ENCODE results near the gene RCN1.

GRCh38 chr11:32118025-32118974 is 27.4 kb downstream of the RCN1 start:
- no peak for TF ChIP-seq CTCF (IDR thresholded peaks at IDR 0.05 in 4 of 5, conservative IDR thresholded peaks at IDR 0.05 in 1 of 5)
- TF ChIP-seq POLR2A (IDR thresholded peaks at IDR 0.05): no peak
